ENCODE data around the gene CREB5.

CREB5 gene

GRCh38 chr7:28656529-28656928 lies 244.2 kb downstream of the CREB5 start:
- no peak for DNase-seq

GRCh38 chr7:28658381-28658780 lies 246.1 kb downstream of the CREB5 start:
- DNase-seq: no peak

- DNase-seq: no peak
These were observed 247.8 kb downstream of the CREB5 start for GRCh38 chr7:28660132-28660531.

GRCh38 chr7:28661826-28662595 lies 249.7 kb downstream of the CREB5 start:
- DNase-seq: no peak

- no peak for DNase-seq
These were observed 253.8 kb downstream of the CREB5 start for GRCh38 chr7:28666154-28666553.

GRCh38 chr7:28668085-28668484 lies 255.8 kb downstream of the CREB5 start:
- DNase-seq: no peak

- no peak for DNase-seq
These were observed 257.0 kb downstream of the CREB5 start for GRCh38 chr7:28669330-28669729.

GRCh38 chr7:28671526-28671925 lies 259.2 kb downstream of the CREB5 start:
- DNase-seq: no peak

- no peak for DNase-seq
These were observed 260.1 kb downstream of the CREB5 start for GRCh38 chr7:28672397-28672797.

- no peak for DNase-seq
These were observed 262.1 kb downstream of the CREB5 start for GRCh38 chr7:28674359-28674782.

GRCh38 chr7:28675429-28675828 lies 263.1 kb downstream of the CREB5 start:
- DNase-seq: no peak

- no peak for DNase-seq
These were observed 265.4 kb downstream of the CREB5 start for GRCh38 chr7:28677668-28678067.

- no peak for DNase-seq
These were observed 266.2 kb downstream of the CREB5 start for GRCh38 chr7:28678431-28678965.

GRCh38 chr7:28681693-28682310 lies 269.5 kb downstream of the CREB5 start:
- DNase-seq: no peak

- DNase-seq: no peak
These were observed 270.5 kb downstream of the CREB5 start for GRCh38 chr7:28682801-28683200.

- no peak for DNase-seq
These were observed 272.4 kb downstream of the CREB5 start for GRCh38 chr7:28684650-28685241.

- DNase-seq: no peak
These were observed 272.9 kb downstream of the CREB5 start for GRCh38 chr7:28685242-28685643.

- DNase-seq: no peak
These were observed 273.5 kb downstream of the CREB5 start for GRCh38 chr7:28685644-28686417.

- DNase-seq: no peak
These were observed 274.1 kb downstream of the CREB5 start for GRCh38 chr7:28686418-28686800.

- no peak for DNase-seq
These were observed 275.2 kb downstream of the CREB5 start for GRCh38 chr7:28687537-28687936.

- no peak for DNase-seq
These were observed 275.9 kb downstream of the CREB5 start for GRCh38 chr7:28688174-28688573.

- no peak for DNase-seq
These were observed 276.3 kb downstream of the CREB5 start for GRCh38 chr7:28688651-28689050.
